WTC11 (cell line): Measurements from ENCODE around the gene LRRC61. TPM values are rescaled to one million over a fixed set of nuclear protein-coding genes. Genes with fewer than 3 reads are reported as not detected.

Experiments
- ATAC-seq: fragments of 200-7000 bp; cut with Tn5 transposase; 2 replicates; pipeline ENCODE4 v1.10.0; 2021; ENCODE audit warnings: mild to moderate bottlenecking, moderate library complexity
- CTCF ChIA-PET: fragments of 300-600 bp; sonication (Branson Sonifier 250); formaldehyde crosslinking; loops from one replicate; lab custom pipeline; 2021; ENCODE audit warnings: antibody characterized with exemption; lab: Charles Lee
- POLR2A ChIA-PET: fragments of 350-600 bp; sonication (Branson Sonifier 250); formaldehyde crosslinking; loops from one replicate; lab custom pipeline; 2021; ENCODE audit warnings: antibody characterized with exemption; lab: Charles Lee
- DNase-seq: peaks from one replicate; pipeline ENCODE4 v3.0.0; 2021; ENCODE audit warnings: low spot score
- H3K27ac Mint-ChIP-seq: 2 replicates; pipeline ENCODE4 v1.8.0; 2021; ENCODE audit warnings: mixed read lengths
- H3K27me3 Mint-ChIP-seq: 2 replicates; pipeline ENCODE4 v1.8.0; 2021; ENCODE audit warnings: low read depth, mild to moderate bottlenecking, moderate library complexity, mixed read lengths
- H3K36me3 Mint-ChIP-seq: 2 replicates; pipeline ENCODE4 v1.8.0; 2021; ENCODE audit warnings: mixed read lengths
- H3K4me1 Mint-ChIP-seq: 2 replicates; pipeline ENCODE4 v1.8.0; 2022; ENCODE audit warnings: mixed read lengths
- H3K4me3 Mint-ChIP-seq: 2 replicates; pipeline ENCODE4 v1.8.0; 2021; ENCODE audit warnings: mild to moderate bottlenecking, moderate library complexity, mixed read lengths
- H3K9me3 Mint-ChIP-seq: 2 replicates; pipeline ENCODE4 v1.8.0; 2021; ENCODE audit warnings: mixed read lengths
- CDX4 ChIP-seq: fragments of 250-450 bp; sonication (Bioruptor Pico); IDR thresholded peaks from 2 replicates; pipeline ENCODE4 v1.9.0; 2021; ENCODE audit warnings: moderate library complexity, mild to moderate bottlenecking, inconsistent platforms, borderline replicate concordance
- CREB1 ChIP-seq: sonication (generic); formaldehyde crosslinking; IDR thresholded peaks from 2 replicates; pipeline ENCODE4 v1.8.0; 2023; ENCODE audit warnings: mild to moderate bottlenecking, missing genetic modification reagents
- E2F4 ChIP-seq: sonication (generic); formaldehyde crosslinking; IDR thresholded peaks from 2 replicates; pipeline ENCODE4 v1.8.1; 2022; ENCODE audit warnings: low read depth, mild to moderate bottlenecking, moderate library complexity, missing genetic modification reagents, borderline replicate concordance
- FOXK1 ChIP-seq: sonication (generic); formaldehyde crosslinking; IDR thresholded peaks from 2 replicates; pipeline ENCODE4 v1.8.0; 2022; ENCODE audit warnings: mild to moderate bottlenecking, moderate library complexity, missing genetic modification reagents
- FOXP1 ChIP-seq: sonication (generic); formaldehyde crosslinking; IDR thresholded peaks from 2 replicates; pipeline ENCODE4 v1.8.0; 2022; ENCODE audit warnings: missing genetic modification reagents, mild to moderate bottlenecking, moderate library complexity, borderline replicate concordance
- JAZF1 ChIP-seq: fragments of 250-450 bp; sonication (Bioruptor Pico); IDR thresholded peaks from 2 replicates; pipeline ENCODE4 v1.9.0; 2021; ENCODE audit warnings: moderate library complexity, mild to moderate bottlenecking, inconsistent platforms
- JUN ChIP-seq: sonication (generic); formaldehyde crosslinking; IDR thresholded peaks from 2 replicates; pipeline ENCODE4 v1.8.0; 2023; ENCODE audit warnings: mild to moderate bottlenecking, missing genetic modification reagents
- KAT7 ChIP-seq: sonication (generic); formaldehyde crosslinking; IDR thresholded peaks from 2 replicates; pipeline ENCODE4 v1.8.1; 2023; ENCODE audit warnings: missing genetic modification reagents, mild to moderate bottlenecking, borderline replicate concordance
- RELA ChIP-seq: sonication (generic); formaldehyde crosslinking; IDR thresholded peaks from 2 replicates; pipeline ENCODE4 v1.8.1; 2022; ENCODE audit warnings: missing genetic modification reagents, mild to moderate bottlenecking, borderline replicate concordance
- RORB ChIP-seq: fragments of 250-450 bp; sonication (Bioruptor Pico); IDR thresholded peaks from 2 replicates; pipeline ENCODE4 v1.9.0; 2021; ENCODE audit warnings: mild to moderate bottlenecking
- ZBTB21 ChIP-seq: sonication (generic); formaldehyde crosslinking; IDR thresholded peaks from 2 replicates; pipeline ENCODE4 v1.8.1; 2023; ENCODE audit warnings: mild to moderate bottlenecking, missing genetic modification reagents, borderline replicate concordance
- ZNF232 ChIP-seq: sonication (generic); formaldehyde crosslinking; IDR thresholded peaks from 2 replicates; pipeline ENCODE4 v1.8.0; 2022; ENCODE audit warnings: mild to moderate bottlenecking, missing genetic modification reagents
- ZNF317 ChIP-seq: sonication (generic); formaldehyde crosslinking; IDR thresholded peaks from 2 replicates; pipeline ENCODE4 v1.8.1; 2023; ENCODE audit warnings: low read depth, mild to moderate bottlenecking, moderate library complexity, missing genetic modification reagents, borderline replicate concordance
- ZSCAN18 ChIP-seq: fragments of 250-450 bp; sonication (Bioruptor Pico); IDR thresholded peaks from 2 replicates; pipeline ENCODE4 v2.1.2; 2022; ENCODE audit warnings: mild to moderate bottlenecking, moderate library complexity
- total RNA-seq: library from RNA; stranded (reverse); gene quantifications from 3 replicates; pipeline ENCODE4 v1.2.3, GENCODE V29; 2021
- TF ChIP-seq, protein P1 (sequence below): sonication (generic); formaldehyde crosslinking; IDR thresholded peaks from 2 replicates; pipeline ENCODE4 v1.8.1; 2023; ENCODE audit warnings: mild to moderate bottlenecking, missing genetic modification reagents, moderate library complexity
- TF ChIP-seq, protein P2 (sequence below): fragments of 250-450 bp; sonication (Bioruptor Pico); IDR thresholded peaks from 2 replicates; pipeline ENCODE4 v1.9.0; 2021; ENCODE audit warnings: mild to moderate bottlenecking, borderline replicate concordance
- TF ChIP-seq, protein P3 (sequence below): sonication (generic); formaldehyde crosslinking; IDR thresholded peaks from 2 replicates; pipeline ENCODE4 v1.8.0; 2023; ENCODE audit warnings: mild to moderate bottlenecking, missing genetic modification reagents

Gene LRRC61
- total RNA-seq, 1 experiment from 2014 or later, result 27.7 TPM

DNA sequence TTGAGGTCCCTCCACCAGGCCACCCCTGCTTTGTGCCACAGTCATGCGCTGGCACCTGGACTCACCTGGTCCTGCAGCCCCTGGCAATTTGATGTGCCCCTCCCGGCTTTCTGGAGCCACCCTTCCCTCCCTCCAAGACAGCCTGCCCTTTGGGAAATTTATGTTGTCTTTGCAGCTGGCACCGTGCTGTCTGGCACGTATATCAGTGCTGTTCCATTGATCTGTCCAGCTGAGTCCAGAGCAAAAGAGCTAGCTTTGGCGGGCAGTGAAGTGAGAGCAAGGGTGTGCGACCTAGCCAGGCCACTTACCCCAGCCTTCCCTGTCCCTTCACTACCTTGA is 12.6 kb downstream of the LRRC61 start:
- Mint-ChIP-seq H3K4me3 (no peak overlapping the region; the same call in 1 of the 2 replicates), H3K27me3 (no peaks in the 10 kb centered on the region), H3K4me1 (peaks cover 74% of the 10 kb centered on the region), H3K36me3 (peaks cover 29% of the 10 kb centered on the region), H3K9me3 (no peaks in the 10 kb centered on the region)
- ATAC-seq (no peak), DNase-seq (no peak)
- POLR2A ChIA-PET, result interaction anchor here (0.6 to 1.6 kb wide), 6 partner anchors 12 to 1018 kb away, joined by 3 to 10 read pairs (median 4); partner anchors contain the start of genes ACTR3C and LRRC61
- CTCF ChIA-PET, result interaction anchor here (0.8 to 1.3 kb wide), 6 partner anchors 11 to 82 kb away, joined by 3 to 5 read pairs (median 3); partner anchors contain the start of gene REPIN1
- TF ChIP-seq FOXK1 (CRISPR knock-in tag), result no peak
- no peak for TF ChIP-seq ZNF317
- TF ChIP-seq E2F4 (CRISPR knock-in tag), result no peak
- TF ChIP-seq ZNF232, result no peak
- TF ChIP-seq, protein P1, sequence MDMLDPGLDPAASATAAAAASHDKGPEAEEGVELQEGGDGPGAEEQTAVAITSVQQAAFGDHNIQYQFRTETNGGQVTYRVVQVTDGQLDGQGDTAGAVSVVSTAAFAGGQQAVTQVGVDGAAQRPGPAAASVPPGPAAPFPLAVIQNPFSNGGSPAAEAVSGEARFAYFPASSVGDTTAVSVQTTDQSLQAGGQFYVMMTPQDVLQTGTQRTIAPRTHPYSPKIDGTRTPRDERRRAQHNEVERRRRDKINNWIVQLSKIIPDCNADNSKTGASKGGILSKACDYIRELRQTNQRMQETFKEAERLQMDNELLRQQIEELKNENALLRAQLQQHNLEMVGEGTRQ (CRISPR knock-in tag), result no peak
- TF ChIP-seq KAT7, result no peak
- TF ChIP-seq JUN (CRISPR knock-in tag), result no peak
- TF ChIP-seq CDX4, result no peak
- no peak for TF ChIP-seq CREB1 (CRISPR knock-in tag)
- TF ChIP-seq, all 79 proteins: peak for 0
- peak overlapping the region; percentile 97 for H3K27ac Mint-ChIP-seq

- Mint-ChIP-seq H3K4me1 (peaks cover 74% of the 10 kb centered on the region), H3K27me3 (peaks cover 4% of the 10 kb centered on the region), H3K27ac (peak overlapping the region; percentile 97; the same call in 1 of the 2 replicates), H3K36me3 (peaks cover 22% of the 10 kb centered on the region), H3K4me3 (no peak overlapping the region), H3K9me3 (no peaks in the 10 kb centered on the region)
- ChIA-PET POLR2A (interaction anchor here (0.9 to 1.8 kb wide), 3 partner anchors 47 to 67 kb away, joined by 3 to 7 read pairs (median 5); no protein-coding TSS in a partner anchor), CTCF (interaction anchor here (0.6 kb wide), 1 partner anchor 48 kb away, joined by 3 read pairs; no protein-coding TSS in a partner anchor)
- DNase-seq (no peak), ATAC-seq (no peak)
- TF ChIP-seq JAZF1 (no peak), KAT7 (0 out of 2 replicates have a peak, but pooled peaks have one; percentile 61), ZBTB21 (no peak), RELA (CRISPR knock-in tag) (no peak), ZSCAN18 (CRISPR knock-in tag) (no peak), RORB (CRISPR knock-in tag) (no peak)
Observed at GRCh38 chr7:150336746-150337145, 13.6 kb downstream of the LRRC61 start.

DNA sequence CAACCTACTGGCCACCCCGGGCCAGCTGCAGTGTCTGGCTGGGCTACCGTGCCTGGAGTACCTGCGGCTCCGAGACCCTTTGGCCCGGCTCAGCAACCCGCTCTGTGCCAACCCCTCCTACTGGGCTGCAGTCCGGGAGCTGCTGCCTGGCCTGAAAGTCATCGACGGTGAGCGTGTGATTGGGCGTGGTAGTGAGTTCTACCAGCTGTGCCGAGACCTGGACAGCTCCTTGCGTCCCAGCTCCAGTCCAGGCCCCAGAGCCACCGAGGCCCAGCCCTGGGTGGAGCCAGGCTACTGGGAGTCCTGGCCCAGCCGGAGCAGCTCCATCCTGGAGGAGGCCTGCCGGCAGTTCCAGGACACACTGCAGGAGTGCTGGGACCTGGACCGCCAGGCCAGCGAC is 14.0 kb downstream of the LRRC61 start:
- DNase-seq, result no peak
- peaks cover 8% of the 10 kb centered on the region for H3K27me3 Mint-ChIP-seq
- peak overlapping the region; percentile 97; the same call in 1 of the 2 replicates for H3K27ac Mint-ChIP-seq
- H3K9me3 Mint-ChIP-seq, result no peaks in the 10 kb centered on the region
- H3K4me3 Mint-ChIP-seq, result no peak overlapping the region
- ChIA-PET POLR2A (interaction anchor here (0.9 to 1.8 kb wide), 4 partner anchors 8 to 67 kb away, joined by 3 to 7 read pairs (median 5); no protein-coding TSS in a partner anchor), CTCF (interaction anchor here (1.7 kb wide), 1 partner anchor 41 kb away, joined by 4 read pairs; no protein-coding TSS in a partner anchor)
- TF ChIP-seq, protein P2, sequence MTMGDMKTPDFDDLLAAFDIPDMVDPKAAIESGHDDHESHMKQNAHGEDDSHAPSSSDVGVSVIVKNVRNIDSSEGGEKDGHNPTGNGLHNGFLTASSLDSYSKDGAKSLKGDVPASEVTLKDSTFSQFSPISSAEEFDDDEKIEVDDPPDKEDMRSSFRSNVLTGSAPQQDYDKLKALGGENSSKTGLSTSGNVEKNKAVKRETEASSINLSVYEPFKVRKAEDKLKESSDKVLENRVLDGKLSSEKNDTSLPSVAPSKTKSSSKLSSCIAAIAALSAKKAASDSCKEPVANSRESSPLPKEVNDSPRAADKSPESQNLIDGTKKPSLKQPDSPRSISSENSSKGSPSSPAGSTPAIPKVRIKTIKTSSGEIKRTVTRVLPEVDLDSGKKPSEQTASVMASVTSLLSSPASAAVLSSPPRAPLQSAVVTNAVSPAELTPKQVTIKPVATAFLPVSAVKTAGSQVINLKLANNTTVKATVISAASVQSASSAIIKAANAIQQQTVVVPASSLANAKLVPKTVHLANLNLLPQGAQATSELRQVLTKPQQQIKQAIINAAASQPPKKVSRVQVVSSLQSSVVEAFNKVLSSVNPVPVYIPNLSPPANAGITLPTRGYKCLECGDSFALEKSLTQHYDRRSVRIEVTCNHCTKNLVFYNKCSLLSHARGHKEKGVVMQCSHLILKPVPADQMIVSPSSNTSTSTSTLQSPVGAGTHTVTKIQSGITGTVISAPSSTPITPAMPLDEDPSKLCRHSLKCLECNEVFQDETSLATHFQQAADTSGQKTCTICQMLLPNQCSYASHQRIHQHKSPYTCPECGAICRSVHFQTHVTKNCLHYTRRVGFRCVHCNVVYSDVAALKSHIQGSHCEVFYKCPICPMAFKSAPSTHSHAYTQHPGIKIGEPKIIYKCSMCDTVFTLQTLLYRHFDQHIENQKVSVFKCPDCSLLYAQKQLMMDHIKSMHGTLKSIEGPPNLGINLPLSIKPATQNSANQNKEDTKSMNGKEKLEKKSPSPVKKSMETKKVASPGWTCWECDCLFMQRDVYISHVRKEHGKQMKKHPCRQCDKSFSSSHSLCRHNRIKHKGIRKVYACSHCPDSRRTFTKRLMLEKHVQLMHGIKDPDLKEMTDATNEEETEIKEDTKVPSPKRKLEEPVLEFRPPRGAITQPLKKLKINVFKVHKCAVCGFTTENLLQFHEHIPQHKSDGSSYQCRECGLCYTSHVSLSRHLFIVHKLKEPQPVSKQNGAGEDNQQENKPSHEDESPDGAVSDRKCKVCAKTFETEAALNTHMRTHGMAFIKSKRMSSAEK (CRISPR knock-in tag), result no peak
- peak; percentile 13; the same call in 1 of the 2 replicates for TF ChIP-seq FOXP1 (CRISPR knock-in tag)
- TF ChIP-seq, protein P3, sequence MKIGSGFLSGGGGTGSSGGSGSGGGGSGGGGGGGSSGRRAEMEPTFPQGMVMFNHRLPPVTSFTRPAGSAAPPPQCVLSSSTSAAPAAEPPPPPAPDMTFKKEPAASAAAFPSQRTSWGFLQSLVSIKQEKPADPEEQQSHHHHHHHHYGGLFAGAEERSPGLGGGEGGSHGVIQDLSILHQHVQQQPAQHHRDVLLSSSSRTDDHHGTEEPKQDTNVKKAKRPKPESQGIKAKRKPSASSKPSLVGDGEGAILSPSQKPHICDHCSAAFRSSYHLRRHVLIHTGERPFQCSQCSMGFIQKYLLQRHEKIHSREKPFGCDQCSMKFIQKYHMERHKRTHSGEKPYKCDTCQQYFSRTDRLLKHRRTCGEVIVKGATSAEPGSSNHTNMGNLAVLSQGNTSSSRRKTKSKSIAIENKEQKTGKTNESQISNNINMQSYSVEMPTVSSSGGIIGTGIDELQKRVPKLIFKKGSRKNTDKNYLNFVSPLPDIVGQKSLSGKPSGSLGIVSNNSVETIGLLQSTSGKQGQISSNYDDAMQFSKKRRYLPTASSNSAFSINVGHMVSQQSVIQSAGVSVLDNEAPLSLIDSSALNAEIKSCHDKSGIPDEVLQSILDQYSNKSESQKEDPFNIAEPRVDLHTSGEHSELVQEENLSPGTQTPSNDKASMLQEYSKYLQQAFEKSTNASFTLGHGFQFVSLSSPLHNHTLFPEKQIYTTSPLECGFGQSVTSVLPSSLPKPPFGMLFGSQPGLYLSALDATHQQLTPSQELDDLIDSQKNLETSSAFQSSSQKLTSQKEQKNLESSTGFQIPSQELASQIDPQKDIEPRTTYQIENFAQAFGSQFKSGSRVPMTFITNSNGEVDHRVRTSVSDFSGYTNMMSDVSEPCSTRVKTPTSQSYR (CRISPR knock-in tag), result 0 out of 2 replicates have a peak, but pooled peaks have one; percentile 15
- TF ChIP-seq, all 79 proteins: peak for 2
- Mint-ChIP-seq H3K36me3 (peaks cover 22% of the 10 kb centered on the region), H3K4me1 (peaks cover 75% of the 10 kb centered on the region)
- ATAC-seq, result no peak
